NAMALWA (cell line): ENCODE measurements around the gene DESI2.
A peak's percentile ranks its signal among the peaks of the same experiment; 100 is the strongest.
"Not testable (repeated sequence)": the region's sequence is repeated elsewhere in the genome, so short reads cannot be mapped to it uniquely, and the experiment has no call there.

Experiments used
- DNase-seq: peaks from one replicate; pipeline ENCODE4 v3.0.0-alpha.2; 2015; ENCODE audit warnings: low spot score

Gene DESI2

GRCh38 chr1:244705261-244706234, 52.6 kb downstream of the DESI2 start:
- no peak for DNase-seq

GRCh38 chr1:244709076-244709475, 56.1 kb downstream of the DESI2 start:
- no peak for DNase-seq

- DNase-seq = no peak
Observed at GRCh38 chr1:244709476-244710368, 56.8 kb downstream of the DESI2 start.

- peak; percentile 54 for DNase-seq
Observed at GRCh38 chr1:244710474-244711062, 57.6 kb downstream of the DESI2 start.

GRCh38 chr1:244712669-244713068, 59.7 kb downstream of the DESI2 start:
- no peak for DNase-seq

GRCh38 chr1:244713332-244713731, 60.4 kb downstream of the DESI2 start:
- no peak for DNase-seq

GRCh38 chr1:244727871-244728474, 75.0 kb downstream of the DESI2 start:
- DNase-seq = no peak

- no peak for DNase-seq
Observed at GRCh38 chr1:244730153-244730933, 77.4 kb downstream of the DESI2 start.

- no peak for DNase-seq
Observed at GRCh38 chr1:244730934-244731434, 78.1 kb downstream of the DESI2 start.

GRCh38 chr1:244731651-244732050, 78.7 kb downstream of the DESI2 start:
- no peak for DNase-seq

- no peak for DNase-seq
Observed at GRCh38 chr1:244732851-244733450, 80.0 kb downstream of the DESI2 start.

- DNase-seq = peak; percentile 95
Observed at GRCh38 chr1:244735404-244735803, 82.5 kb downstream of the DESI2 start.

GRCh38 chr1:244735876-244736561, 83.1 kb downstream of the DESI2 start:
- no peak for DNase-seq

GRCh38 chr1:244739140-244739539, 86.2 kb downstream of the DESI2 start:
- not testable (repeated sequence) for DNase-seq

- not testable (repeated sequence) for DNase-seq
Observed at GRCh38 chr1:244740027-244740617, 87.2 kb downstream of the DESI2 start.

- DNase-seq = no peak
Observed at GRCh38 chr1:244741692-244742091, 88.8 kb downstream of the DESI2 start.

GRCh38 chr1:244749230-244750016, 96.5 kb downstream of the DESI2 start:
- DNase-seq = no peak

GRCh38 chr1:244751271-244751895, 98.5 kb downstream of the DESI2 start:
- no peak for DNase-seq
